K562 (cell line): ENCODE results near the gene DPPA4.

Experiments
- MGA ChIP-seq: fragments of 450-650 bp; IDR thresholded peaks from 2 replicates; pipeline ENCODE4 v1.6.1; 2016; ENCODE audit warnings: mild to moderate bottlenecking, moderate library complexity
- TCF7L2 ChIP-seq: fragments of 150-350 bp; IDR thresholded peaks from 2 replicates; pipeline ENCODE4 v1.6.1; 2016; ENCODE audit warnings: low read depth, mild to moderate bottlenecking, low read length, moderate library complexity
- TF ChIP-seq, protein P1 (sequence below): fragments of 250-450 bp; sonication (Bioruptor Pico); IDR thresholded peaks from 2 replicates; pipeline ENCODE4 v1.5.0; 2021

DNA sequence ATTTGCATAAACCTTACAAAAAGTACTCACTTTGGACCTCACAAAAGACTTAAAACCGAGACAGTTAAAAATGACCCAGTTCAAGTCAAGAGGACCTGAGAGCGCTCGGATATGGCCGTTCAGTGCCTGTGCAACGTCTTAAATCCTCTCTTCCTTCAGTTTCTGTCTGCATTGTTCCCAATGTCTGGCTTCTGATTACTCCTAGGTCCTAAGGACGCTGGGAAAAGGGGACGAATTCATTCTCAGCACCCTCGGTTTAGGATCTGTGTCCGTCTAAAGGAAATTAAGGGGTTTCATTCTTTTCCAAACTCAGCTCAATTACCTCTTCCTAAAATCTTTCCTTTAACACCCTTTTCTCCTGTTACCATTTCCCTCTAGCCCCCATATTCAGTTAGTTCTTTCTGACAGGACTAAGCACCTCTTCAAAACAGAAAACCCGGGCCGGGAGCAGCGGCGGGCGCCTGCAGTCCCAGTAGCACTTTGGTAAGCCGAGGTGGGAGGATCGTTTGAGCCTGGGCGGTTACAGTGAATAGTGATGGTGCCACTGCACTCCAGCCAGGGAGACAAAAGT, 970 bp downstream of the DPPA4 start:
- TF ChIP-seq, protein P1, sequence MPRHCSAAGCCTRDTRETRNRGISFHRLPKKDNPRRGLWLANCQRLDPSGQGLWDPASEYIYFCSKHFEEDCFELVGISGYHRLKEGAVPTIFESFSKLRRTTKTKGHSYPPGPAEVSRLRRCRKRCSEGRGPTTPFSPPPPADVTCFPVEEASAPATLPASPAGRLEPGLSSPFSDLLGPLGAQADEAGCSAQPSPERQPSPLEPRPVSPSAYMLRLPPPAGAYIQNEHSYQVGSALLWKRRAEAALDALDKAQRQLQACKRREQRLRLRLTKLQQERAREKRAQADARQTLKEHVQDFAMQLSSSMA (CRISPR knock-in tag) = no peak
- TF ChIP-seq MGA (no peak), TCF7L2 (no peak)
